Lung (tissue), 12 donors: ENCODE data around the gene SAMM50. TPM values are rescaled to one million over a fixed set of nuclear protein-coding genes. Genes with fewer than 3 reads are reported as not detected.
A peak's percentile ranks its signal among the peaks of the same experiment; 100 is the strongest.

Experiments
- ATAC-seq: fragments of 200-7000 bp; cut with Tn5 transposase; one replicate; pipeline ENCODE4 v1.9.1; 2020; ENCODE audit warnings: moderate number of reproducible peaks; ENCODE audit not compliant: insufficient read depth, low FRiP score
- DNase-seq, 3 donors: peaks; one replicate each; pipeline ENCODE4 v3.0.0-alpha.2; 2013 to 2017
- H3K27ac ChIP-seq, 2 donors: one replicate each; pipeline ENCODE4 v1.5.1; 2013; ENCODE audit warnings: mild to moderate bottlenecking in 2 of 2, moderate library complexity in 2 of 2, control low read depth in 1 of 2, inconsistent platforms in 1 of 2, low read depth in 1 of 2, low read length in 1 of 2
- H3K27me3 ChIP-seq, 3 donors: one replicate each; pipeline ENCODE4 v1.5.1; 2013; ENCODE audit warnings: low read length in 2 of 3; ENCODE audit not compliant: control insufficient read depth in 3 of 3, insufficient read depth in 3 of 3
- H3K36me3 ChIP-seq, 4 donors: one replicate each; pipeline ENCODE4 v1.5.1; 2013; ENCODE audit warnings: low read length in 4 of 4, mild to moderate bottlenecking in 1 of 4, moderate library complexity in 1 of 4; ENCODE audit not compliant: control insufficient read depth in 4 of 4, insufficient read depth in 4 of 4
- H3K4me1 ChIP-seq, 5 donors: one replicate each; pipeline ENCODE4 v1.5.1; 2013; ENCODE audit warnings: low read length in 5 of 5, mild to moderate bottlenecking in 2 of 5, moderate library complexity in 1 of 5; ENCODE audit not compliant: control insufficient read depth in 5 of 5, insufficient read depth in 5 of 5
- H3K4me3 ChIP-seq: one replicate; pipeline ENCODE4 v1.5.1; 2013; ENCODE audit warnings: mild to moderate bottlenecking, control low read depth, moderate library complexity
- H3K9ac ChIP-seq, 2 donors: one replicate each; pipeline ENCODE4 v1.5.1; 2013; ENCODE audit warnings: low read length in 2 of 2, control low read depth in 1 of 2; ENCODE audit not compliant: insufficient read depth in 1 of 2
- H3K9me3 ChIP-seq, 4 donors: one replicate each; pipeline ENCODE4 v1.5.1; 2013; ENCODE audit warnings: low read length in 3 of 4, mild to moderate bottlenecking in 1 of 4, moderate library complexity in 1 of 4; ENCODE audit not compliant: control insufficient read depth in 4 of 4, insufficient read depth in 3 of 4
- CTCF ChIP-seq: IDR thresholded peaks from 2 replicates; pipeline ENCODE4 v1.5.1; 2012; ENCODE audit warnings: mild to moderate bottlenecking; ENCODE audit errors: control extremely low read depth, extremely low read depth
- WGBS, 2 donors: extraction: QIAGEN DNeasy Blood & Tissue Kit; methylation state at CpG; one replicate each; pipeline ENCODE4 v1.1.7; 2013; 5-methylcytosine and 5-hydroxymethylcytosine counted together
- polyA plus RNA-seq, 2 donors: library from polyadenylated mRNA; stranded (reverse); fragments of 200-250 nt; gene quantifications; one replicate each; pipeline ENCODE4 v1.2.1, GENCODE V29; 2013
- total RNA-seq, 2 donors: library from RNA; depleted of rRNA in 1 of 2; stranded (reverse); fragments of >200 nt in 1 of 2; gene quantifications; one replicate each; pipeline ENCODE4 v1.2.1, GENCODE V29; 2014 to 2021
- donor health status: control.
- donor health status: control.
- donor health status: Bipolar disorder and iron deficiency.
- donor health status: healthy.
- donor health status: DM: yes; HTN: yes; CAD: no.

SAMM50 gene
- total and polyA plus RNA-seq, 4 donors = 11.2 to 35.9 (median 30.5) TPM

- H3K9me3 ChIP-seq = no peaks in the 10 kb centered on the region
- no peak for TF ChIP-seq CTCF
- peaks cover 0 to 14% (median 8%) of the 10 kb centered on the region in 5 donors for H3K4me1 ChIP-seq
- H3K9ac ChIP-seq = peak overlapping the region in 1 of 2 donors; percentile 50
- no peak overlapping the region for H3K4me3 ChIP-seq
- no peaks in the 10 kb centered on the region for H3K36me3 ChIP-seq
- DNase-seq (peak; percentile 67 to 75 (median 70)), ATAC-seq (no peak)
- WGBS, 2 donors = 73 to 82% methylated on average over 20 of the region's 20 CpGs
- H3K27ac ChIP-seq = peak overlapping the region in 1 of 2 donors; percentile 48
- H3K27me3 ChIP-seq = no peaks in the 10 kb centered on the region
Observed at GRCh38 chr22:44042249-44043218, 87.3 kb downstream of the SAMM50 start.

- no peak for DNase-seq
- WGBS, 2 donors = 96 to 100% methylated on average over 1 of the region's 1 CpG
- ATAC-seq = no peak
Observed at GRCh38 chr22:44045145-44045544, 89.9 kb downstream of the SAMM50 start.

More at GRCh38 chr22:44045145-44045544, 89.9 kb downstream of the SAMM50 start:
- Histone ChIP-seq H3K27ac (no peak overlapping the region), H3K4me1 (peaks cover 0 to 20% (median 6%) of the 10 kb centered on the region in 5 donors), H3K9me3 (no peaks in the 10 kb centered on the region), H3K9ac (no peak overlapping the region), H3K27me3 (no peaks in the 10 kb centered on the region), H3K4me3 (no peak overlapping the region), H3K36me3 (no peaks in the 10 kb centered on the region)
- no peak for TF ChIP-seq CTCF

Other genes with a start within 250 kb of the SAMM50 start
- gene EFCAB6, start 143.1 kb upstream of the SAMM50 start, total RNA-seq = 10 to 100 TPM; 13.2 to 15.4 TPM
- gene EFCAB6, start 143.1 kb upstream of the SAMM50 start, polyA plus RNA-seq = 1 to 10 TPM; 1.7 to 1.9 TPM
- gene SULT4A1, start 92.9 kb upstream of the SAMM50 start, total RNA-seq = under 1 TPM in 1 of 2 donors, not detected in 1; 0.31 TPM
- under 1 TPM; 0.06 to 0.26 TPM for gene SULT4A1, start 92.9 kb upstream of the SAMM50 start, polyA plus RNA-seq
- gene PNPLA5, start 63.4 kb upstream of the SAMM50 start, total RNA-seq = not detected
- gene PNPLA5, start 63.4 kb upstream of the SAMM50 start, polyA plus RNA-seq = not detected
- gene PNPLA3, start 31.6 kb upstream of the SAMM50 start, total RNA-seq = 1 to 10 TPM in 1 of 2 donors, under 1 TPM in 1; 0.88 to 2.2 TPM
- gene PNPLA3, start 31.6 kb upstream of the SAMM50 start, polyA plus RNA-seq = 1 to 10 TPM in 1 of 2 donors, under 1 TPM in 1; 0.41 to 1.1 TPM
- gene PARVB, start 68.9 kb downstream of the SAMM50 start, total RNA-seq = 10 to 100 TPM; 49.4 to 50.1 TPM
- 10 to 100 TPM; 16.9 to 64.2 TPM for gene PARVB, start 68.9 kb downstream of the SAMM50 start, polyA plus RNA-seq
- 10 to 100 TPM; 20.4 to 49.6 TPM for gene PARVG, start 225.5 kb downstream of the SAMM50 start, total RNA-seq
- 10 to 100 TPM; 47.7 to 67.4 TPM for gene PARVG, start 225.5 kb downstream of the SAMM50 start, polyA plus RNA-seq